ENCODE measurements around the gene CNTFR.

DNA sequence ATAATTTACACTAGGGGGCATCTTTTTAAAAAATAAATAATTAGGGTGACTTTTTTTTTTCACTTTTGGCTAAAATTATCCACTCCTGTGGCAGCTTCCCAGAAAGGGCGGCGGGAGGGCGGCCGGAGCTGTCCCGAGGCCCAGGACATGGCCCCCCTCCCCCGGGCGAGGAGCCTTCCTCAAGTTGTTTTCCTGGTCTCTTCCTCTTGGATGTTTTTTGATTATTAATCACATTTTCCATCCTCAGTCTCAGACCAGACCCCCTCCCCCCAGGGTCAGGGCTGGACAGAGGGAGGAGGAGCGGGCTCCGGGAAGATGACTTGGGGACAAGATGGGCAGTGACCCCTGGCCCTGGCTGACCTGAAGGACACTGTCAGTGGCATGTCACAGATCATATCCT is 4.7 kb upstream of the CNTFR start:
- TF ChIP-seq POLR2A (IDR thresholded peaks at IDR 0.05; ENCODE audit: low read depth, low read length) (no peak), JUND (IDR thresholded peaks at IDR 0.05; ENCODE audit: low read depth, low read length) (no peak), NFYB (IDR thresholded peaks at IDR 0.05; ENCODE audit: insufficient read depth, low read depth, low read length) (no peak)
- TF ChIP-seq, protein P1, sequence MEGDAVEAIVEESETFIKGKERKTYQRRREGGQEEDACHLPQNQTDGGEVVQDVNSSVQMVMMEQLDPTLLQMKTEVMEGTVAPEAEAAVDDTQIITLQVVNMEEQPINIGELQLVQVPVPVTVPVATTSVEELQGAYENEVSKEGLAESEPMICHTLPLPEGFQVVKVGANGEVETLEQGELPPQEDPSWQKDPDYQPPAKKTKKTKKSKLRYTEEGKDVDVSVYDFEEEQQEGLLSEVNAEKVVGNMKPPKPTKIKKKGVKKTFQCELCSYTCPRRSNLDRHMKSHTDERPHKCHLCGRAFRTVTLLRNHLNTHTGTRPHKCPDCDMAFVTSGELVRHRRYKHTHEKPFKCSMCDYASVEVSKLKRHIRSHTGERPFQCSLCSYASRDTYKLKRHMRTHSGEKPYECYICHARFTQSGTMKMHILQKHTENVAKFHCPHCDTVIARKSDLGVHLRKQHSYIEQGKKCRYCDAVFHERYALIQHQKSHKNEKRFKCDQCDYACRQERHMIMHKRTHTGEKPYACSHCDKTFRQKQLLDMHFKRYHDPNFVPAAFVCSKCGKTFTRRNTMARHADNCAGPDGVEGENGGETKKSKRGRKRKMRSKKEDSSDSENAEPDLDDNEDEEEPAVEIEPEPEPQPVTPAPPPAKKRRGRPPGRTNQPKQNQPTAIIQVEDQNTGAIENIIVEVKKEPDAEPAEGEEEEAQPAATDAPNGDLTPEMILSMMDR (IDR thresholded peaks at IDR 0.05 in 2 of 3, conservative IDR thresholded peaks at IDR 0.05 in 1 of 3; ENCODE audit: control insufficient read depth in 2 of 3, extremely low read depth in 1 of 3, insufficient read depth in 1 of 3, low read depth in 3 of 3, low read length in 3 of 3), result no peak
- TF ChIP-seq, protein P2, sequence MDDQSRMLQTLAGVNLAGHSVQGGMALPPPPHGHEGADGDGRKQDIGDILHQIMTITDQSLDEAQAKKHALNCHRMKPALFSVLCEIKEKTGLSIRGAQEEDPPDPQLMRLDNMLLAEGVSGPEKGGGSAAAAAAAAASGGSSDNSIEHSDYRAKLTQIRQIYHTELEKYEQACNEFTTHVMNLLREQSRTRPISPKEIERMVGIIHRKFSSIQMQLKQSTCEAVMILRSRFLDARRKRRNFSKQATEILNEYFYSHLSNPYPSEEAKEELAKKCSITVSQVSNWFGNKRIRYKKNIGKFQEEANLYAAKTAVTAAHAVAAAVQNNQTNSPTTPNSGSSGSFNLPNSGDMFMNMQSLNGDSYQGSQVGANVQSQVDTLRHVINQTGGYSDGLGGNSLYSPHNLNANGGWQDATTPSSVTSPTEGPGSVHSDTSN (IDR thresholded peaks at IDR 0.05; ENCODE audit: insufficient replicate concordance, low read depth, low read length), result no peak
- TF ChIP-seq, protein P3, sequence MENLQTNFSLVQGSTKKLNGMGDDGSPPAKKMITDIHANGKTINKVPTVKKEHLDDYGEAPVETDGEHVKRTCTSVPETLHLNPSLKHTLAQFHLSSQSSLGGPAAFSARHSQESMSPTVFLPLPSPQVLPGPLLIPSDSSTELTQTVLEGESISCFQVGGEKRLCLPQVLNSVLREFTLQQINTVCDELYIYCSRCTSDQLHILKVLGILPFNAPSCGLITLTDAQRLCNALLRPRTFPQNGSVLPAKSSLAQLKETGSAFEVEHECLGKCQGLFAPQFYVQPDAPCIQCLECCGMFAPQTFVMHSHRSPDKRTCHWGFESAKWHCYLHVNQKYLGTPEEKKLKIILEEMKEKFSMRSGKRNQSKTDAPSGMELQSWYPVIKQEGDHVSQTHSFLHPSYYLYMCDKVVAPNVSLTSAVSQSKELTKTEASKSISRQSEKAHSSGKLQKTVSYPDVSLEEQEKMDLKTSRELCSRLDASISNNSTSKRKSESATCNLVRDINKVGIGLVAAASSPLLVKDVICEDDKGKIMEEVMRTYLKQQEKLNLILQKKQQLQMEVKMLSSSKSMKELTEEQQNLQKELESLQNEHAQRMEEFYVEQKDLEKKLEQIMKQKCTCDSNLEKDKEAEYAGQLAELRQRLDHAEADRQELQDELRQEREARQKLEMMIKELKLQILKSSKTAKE (IDR thresholded peaks at IDR 0.05; ENCODE audit: low read depth, poor library complexity, severe bottlenecking), result no peak
- TF ChIP-seq, protein P4, sequence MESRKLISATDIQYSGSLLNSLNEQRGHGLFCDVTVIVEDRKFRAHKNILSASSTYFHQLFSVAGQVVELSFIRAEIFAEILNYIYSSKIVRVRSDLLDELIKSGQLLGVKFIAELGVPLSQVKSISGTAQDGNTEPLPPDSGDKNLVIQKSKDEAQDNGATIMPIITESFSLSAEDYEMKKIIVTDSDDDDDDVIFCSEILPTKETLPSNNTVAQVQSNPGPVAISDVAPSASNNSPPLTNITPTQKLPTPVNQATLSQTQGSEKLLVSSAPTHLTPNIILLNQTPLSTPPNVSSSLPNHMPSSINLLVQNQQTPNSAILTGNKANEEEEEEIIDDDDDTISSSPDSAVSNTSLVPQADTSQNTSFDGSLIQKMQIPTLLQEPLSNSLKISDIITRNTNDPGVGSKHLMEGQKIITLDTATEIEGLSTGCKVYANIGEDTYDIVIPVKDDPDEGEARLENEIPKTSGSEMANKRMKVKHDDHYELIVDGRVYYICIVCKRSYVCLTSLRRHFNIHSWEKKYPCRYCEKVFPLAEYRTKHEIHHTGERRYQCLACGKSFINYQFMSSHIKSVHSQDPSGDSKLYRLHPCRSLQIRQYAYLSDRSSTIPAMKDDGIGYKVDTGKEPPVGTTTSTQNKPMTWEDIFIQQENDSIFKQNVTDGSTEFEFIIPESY (IDR thresholded peaks at IDR 0.05), result no peak
